Measurements from ENCODE around the gene PLD2. TPM values are rescaled to one million over a fixed set of nuclear protein-coding genes. Genes with fewer than 3 reads are reported as not detected.

Gene PLD2
- total RNA-seq, 1 donor from 2014 or later = 58.7 TPM

- Mint-ChIP-seq H3K4me1 (ENCODE audit: unreplicated experiment) (peaks cover 47% of the 10 kb centered on the region), H3K27ac (peak overlapping the region; percentile 37), H3K27me3 (no peaks in the 10 kb centered on the region), H3K4me3 (peak overlapping the region; percentile 62), H3K36me3 (peaks cover 13% of the 10 kb centered on the region), H3K9me3 (no peaks in the 10 kb centered on the region)
- no peak for TF ChIP-seq CTCF (conservative IDR thresholded peaks at IDR 0.05)
- no peak for DNase-seq (ENCODE audit: extremely low spot score, unreplicated experiment)
These were observed 30.7 kb downstream of the PLD2 start for GRCh38 chr17:4837471-4838308.

GRCh38 chr17:4838309-4838785 is 31.4 kb downstream of the PLD2 start:
- Mint-ChIP-seq H3K36me3 (peaks cover 13% of the 10 kb centered on the region), H3K4me1 (ENCODE audit: unreplicated experiment) (peaks cover 47% of the 10 kb centered on the region), H3K27me3 (no peaks in the 10 kb centered on the region), H3K4me3 (no peak overlapping the region), H3K9me3 (no peaks in the 10 kb centered on the region), H3K27ac (peak overlapping the region; percentile 37)
- TF ChIP-seq CTCF (conservative IDR thresholded peaks at IDR 0.05) = no peak
- no peak for DNase-seq (ENCODE audit: extremely low spot score, unreplicated experiment)

- Mint-ChIP-seq H3K36me3 (peaks cover 13% of the 10 kb centered on the region), H3K27me3 (no peaks in the 10 kb centered on the region), H3K9me3 (no peaks in the 10 kb centered on the region), H3K4me1 (ENCODE audit: unreplicated experiment) (peaks cover 42% of the 10 kb centered on the region), H3K4me3 (no peak overlapping the region), H3K27ac (peak overlapping the region; percentile 37)
- no peak for DNase-seq (ENCODE audit: extremely low spot score, unreplicated experiment)
- no peak for TF ChIP-seq CTCF (conservative IDR thresholded peaks at IDR 0.05)
These were observed 32.3 kb downstream of the PLD2 start for GRCh38 chr17:4839221-4839620.

- Mint-ChIP-seq H3K36me3 (peaks cover 21% of the 10 kb centered on the region), H3K27ac (peak overlapping the region; percentile 6), H3K27me3 (no peaks in the 10 kb centered on the region), H3K9me3 (no peaks in the 10 kb centered on the region), H3K4me3 (no peak overlapping the region), H3K4me1 (ENCODE audit: unreplicated experiment) (peaks cover 43% of the 10 kb centered on the region)
- DNase-seq (ENCODE audit: extremely low spot score, unreplicated experiment) = no peak
- no peak for TF ChIP-seq CTCF (conservative IDR thresholded peaks at IDR 0.05)
These were observed 33.3 kb downstream of the PLD2 start for GRCh38 chr17:4839965-4840892.

GRCh38 chr17:4840893-4841242 is 33.9 kb downstream of the PLD2 start:
- no peak overlapping the region for H3K4me3 Mint-ChIP-seq
- H3K4me1 Mint-ChIP-seq (ENCODE audit: unreplicated experiment) = peaks cover 43% of the 10 kb centered on the region
- H3K27ac Mint-ChIP-seq = peak overlapping the region; percentile 6
- H3K36me3 Mint-ChIP-seq = peaks cover 23% of the 10 kb centered on the region
- no peaks in the 10 kb centered on the region for H3K27me3 Mint-ChIP-seq
- DNase-seq (ENCODE audit: extremely low spot score, unreplicated experiment) = no peak
- TF ChIP-seq CTCF (conservative IDR thresholded peaks at IDR 0.05) = no peak
- H3K9me3 Mint-ChIP-seq = no peaks in the 10 kb centered on the region
